Suppressor macrophage (primary cell): ENCODE results near the gene SPN.
"Not testable (repeated sequence)": the region's sequence is repeated elsewhere in the genome, so short reads cannot be mapped to it uniquely, and the experiment has no call there.

Experiments
- DNase-seq, 4 experiments: peaks; one replicate each; pipeline ENCODE4 v3.0.0-alpha.2; 2020 to 2022

The SPN gene

DNA sequence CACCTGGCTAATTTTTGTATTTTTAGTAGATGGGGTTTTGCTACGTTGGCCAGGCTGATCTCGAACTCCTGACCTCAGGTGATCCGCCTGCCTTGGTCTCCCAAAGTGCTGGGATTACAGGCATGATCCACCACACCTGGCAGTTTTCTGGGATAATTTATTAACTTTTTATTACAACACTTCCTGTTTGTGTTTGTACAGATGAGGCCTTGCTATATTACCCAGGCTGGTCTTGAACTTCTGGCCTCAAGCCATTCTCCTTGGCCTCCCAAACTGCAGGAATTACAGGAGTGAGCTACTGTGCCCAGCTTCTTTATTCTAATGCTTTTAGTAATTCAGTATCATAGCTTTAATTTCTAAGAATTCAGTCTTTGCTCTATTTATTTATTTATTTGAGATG lies 16.1 kb upstream of the SPN start:
- DNase-seq, result no peak

DNA sequence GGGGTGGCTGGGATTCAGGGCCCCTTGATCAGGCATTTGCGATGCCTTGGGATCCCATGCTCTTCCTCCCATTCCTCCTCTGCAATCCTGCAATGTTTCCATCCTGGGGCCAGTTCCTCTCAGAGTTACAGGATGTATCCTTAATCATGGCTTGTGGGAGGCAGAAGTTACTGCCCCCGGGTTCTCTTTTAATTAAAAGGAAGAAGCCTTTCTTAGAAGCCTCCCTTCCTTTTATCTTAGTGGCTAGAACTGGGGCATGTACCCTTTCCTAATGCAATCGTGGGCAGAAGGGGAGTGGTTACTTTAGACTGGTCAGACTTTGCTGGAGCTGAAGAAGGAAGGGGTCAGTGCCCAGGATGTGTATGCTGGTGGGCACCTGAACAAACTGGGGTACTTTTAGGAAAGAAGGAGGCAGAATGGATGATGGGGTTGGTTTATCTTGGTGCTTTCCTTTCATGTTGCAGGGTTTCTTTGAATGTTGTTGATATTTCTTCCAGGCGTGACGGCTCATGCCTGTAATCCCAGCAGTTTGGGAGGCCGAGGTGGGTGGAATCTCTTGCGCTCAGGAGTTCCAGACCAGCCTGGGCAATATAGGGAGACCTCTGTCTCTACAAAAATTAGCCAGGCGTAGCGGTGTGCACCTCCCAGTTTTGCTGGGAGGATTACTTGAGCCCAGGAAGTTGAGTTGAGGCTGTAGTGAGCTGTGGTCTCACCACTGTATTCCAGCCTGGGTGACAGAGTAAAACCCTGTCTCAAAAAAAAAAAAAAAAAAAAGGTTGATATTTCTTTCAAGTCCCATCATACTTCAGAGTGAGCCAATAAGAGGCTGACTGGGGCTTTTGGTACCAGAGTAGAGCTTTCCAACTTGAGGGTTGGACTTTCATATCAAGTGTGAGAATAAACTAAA lies 13.2 kb upstream of the SPN start:
- DNase-seq, result peak; percentile 67 to 89 (median 84)

DNA sequence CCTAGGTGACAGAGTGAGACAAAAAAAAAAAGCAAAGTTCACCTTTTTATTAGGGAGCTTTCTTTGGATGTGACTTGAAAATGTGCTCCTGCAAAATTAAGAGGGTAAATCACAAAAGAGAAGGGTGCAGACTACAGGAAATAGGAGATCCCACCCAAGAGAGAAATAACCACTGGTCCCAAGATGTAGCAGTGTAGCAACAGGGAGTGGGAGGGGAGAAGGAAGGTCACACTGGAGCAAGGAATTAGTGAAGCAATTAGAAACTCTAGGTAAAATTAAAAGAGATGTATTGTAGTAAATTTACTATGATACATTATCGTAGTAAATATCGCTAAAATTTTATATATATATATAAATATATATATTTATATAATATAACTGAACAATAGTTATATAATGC lies 12.3 kb upstream of the SPN start:
- DNase-seq, result peak in 3 of 4 experiments; percentile 54 to 63 (median 55)

DNA sequence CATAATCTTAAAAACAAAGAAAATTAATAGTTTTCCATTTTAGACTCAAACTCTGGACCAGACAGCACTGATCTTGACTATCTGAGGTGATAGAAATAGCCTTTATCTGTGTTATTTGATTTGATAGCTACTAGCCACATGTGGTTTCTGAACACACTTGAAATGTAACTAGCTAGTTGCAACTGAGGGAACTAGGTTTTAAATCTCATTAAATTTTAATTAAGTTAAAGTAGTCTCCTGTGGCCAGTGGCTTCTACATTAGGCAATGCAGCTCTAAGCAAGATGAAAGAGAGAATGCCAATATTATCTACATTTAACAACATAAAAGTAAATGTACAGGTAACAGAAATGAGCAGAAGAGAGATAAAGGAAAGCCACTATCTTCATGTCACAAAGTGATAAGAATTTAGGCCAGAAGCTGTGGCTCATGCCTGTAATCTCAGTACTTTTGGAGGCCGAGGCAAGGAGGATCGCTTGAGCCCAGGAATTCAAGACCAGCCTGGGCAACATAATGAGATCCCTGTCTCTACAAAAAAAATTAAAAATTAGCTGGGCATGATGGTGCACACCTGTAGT lies 11.2 kb upstream of the SPN start:
- no peak for DNase-seq

DNA sequence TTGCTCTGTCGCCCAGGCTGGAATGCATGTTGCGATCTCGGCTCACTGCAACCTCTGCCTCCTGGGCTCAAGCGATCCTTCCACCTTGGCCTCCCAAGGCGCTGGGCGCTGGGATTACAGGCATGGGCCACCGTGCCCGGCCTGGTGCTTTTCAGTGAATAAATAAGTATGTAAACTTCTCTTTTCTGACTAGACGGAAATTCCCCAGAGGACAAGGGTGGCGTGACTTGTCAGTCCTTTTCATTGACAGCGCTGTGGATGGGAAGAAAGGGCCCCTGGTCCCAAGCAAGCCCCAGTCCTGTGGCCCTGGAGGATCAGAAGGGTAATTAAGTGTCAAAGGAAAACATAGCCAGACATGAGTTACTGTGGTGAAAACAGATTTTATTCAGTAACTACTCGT lies 9.6 kb upstream of the SPN start:
- peak; percentile 83 to 90 (median 90) for DNase-seq

DNA sequence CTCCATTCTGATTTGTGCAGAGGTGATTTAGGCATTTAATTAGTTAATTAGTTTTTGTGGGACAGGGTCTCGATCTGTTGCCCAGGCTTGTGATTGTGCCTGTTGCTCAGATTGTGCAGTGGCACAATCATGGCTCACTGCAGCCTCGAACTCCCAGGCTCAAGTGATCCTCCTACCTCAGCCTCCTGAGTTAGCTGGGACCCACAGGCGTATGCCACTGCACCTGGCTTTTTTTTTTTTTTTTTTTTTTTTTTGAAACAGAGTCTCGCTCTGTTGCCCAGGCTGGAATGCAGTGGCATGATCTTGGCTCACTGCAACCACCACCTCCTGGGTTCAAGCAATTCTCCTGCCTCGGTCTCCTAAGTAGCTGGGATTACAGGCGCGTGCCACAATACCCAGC lies 9.2 kb upstream of the SPN start:
- DNase-seq, result not testable (repeated sequence)

DNA sequence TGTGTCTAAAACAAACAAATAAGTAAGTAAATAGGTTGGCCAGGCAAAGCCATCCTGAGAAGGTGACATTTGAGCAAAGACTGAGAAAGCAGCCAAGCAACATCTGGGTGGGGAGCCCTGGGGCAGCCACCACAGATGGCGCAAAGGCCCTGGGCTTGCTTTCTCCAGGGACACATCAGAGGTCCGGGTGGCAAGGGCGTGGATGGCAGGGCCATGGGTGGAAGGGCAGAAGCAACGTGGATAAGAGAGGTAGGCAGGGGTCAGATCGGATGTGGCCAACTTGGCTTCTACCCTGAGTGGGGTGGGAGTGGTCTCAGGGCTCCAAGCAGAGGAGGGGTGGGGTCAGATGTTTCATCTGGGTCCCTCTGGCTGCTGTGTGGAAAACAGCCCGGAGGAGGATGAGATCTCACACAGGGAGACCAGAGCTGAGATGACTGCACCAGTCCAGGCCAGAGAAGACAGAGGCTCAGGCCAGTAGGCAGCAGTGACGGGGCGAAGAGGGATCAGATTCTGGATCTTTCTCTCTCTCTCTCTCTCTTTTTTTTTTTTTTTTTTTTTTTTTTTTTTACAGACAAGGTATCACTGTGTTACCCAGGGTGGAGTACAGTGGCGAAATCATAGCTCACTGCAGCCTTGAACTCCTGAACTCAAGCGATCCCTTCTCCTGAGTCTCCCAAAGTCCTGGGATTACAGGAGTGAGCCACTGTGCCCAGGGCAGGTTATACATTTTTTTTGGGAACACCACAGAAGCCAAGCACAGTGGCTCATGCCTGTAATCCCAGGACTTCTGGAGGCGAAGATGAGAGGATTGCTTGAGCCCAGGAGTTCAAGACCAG lies 6.1 kb upstream of the SPN start:
- DNase-seq, result no peak

DNA sequence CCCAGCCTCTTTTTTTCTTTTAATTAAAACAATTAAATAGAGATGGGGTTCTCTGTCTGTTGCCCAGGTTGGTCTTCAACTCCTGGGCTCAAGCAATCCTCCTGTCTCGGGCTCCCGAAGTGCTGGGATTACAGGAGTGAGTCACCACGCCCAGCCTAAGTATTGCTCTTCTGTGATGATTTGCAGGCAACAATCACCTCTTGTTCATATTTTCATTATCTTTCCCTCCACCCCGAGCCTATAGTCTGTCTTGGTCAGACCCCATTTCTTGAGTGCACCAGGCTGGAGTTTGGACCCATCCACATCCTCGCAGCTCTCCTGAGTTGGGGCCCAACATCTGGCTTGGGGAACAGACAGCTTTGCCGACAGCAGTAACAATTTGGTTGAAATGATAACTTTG lies 4.3 kb upstream of the SPN start:
- DNase-seq, result no peak

DNA sequence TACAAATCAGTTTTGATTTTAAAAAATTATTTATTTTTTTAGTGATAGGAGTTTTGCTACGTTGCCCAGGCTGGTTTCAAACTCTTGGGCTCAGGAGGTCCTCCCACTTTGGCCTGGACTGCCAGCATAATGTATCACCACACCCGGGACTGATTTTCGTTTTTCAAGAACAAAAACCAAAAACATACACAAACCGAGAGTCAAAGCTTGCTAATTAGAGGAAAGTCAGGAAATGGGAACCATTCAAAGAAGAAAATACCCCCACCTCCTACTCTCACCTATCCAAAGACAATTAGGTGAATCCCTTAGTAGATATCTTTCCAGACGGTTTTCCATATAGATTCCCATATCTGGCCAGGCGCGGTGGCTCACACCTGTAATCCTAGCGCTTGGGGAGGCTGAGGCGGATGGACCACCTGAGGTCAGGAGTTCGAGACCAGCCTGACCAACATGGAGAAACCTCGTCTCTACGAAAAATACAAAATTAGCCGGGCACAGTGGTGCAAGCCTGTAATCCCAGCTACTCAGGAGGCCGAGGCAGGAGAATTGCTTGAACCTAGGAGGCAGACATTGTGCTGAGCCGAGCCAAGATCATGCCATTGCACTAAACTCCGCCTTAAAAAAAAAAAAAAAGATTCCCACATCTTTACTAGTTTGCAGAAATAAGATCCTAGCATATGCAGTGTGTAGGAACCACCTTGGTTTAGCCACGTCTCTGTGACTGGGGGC lies 883 bp upstream of the SPN start:
- DNase-seq, result no peak

DNA sequence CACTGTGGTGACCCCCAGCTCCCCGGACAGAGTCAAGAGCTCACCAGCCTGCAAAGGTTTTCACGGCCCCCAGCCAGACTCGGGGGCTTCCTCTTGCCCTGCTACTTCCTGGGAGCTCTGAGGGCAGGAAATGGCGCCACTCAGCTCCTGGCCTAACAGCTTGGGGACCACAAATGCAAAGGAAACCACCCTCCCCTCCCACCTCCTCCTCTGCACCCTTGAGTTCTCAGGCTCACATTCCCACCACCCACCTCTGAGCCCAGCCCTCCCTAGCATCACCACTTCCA lies 375 bp upstream of the SPN start:
- peak; percentile 57 to 82 (median 74) for DNase-seq

DNA sequence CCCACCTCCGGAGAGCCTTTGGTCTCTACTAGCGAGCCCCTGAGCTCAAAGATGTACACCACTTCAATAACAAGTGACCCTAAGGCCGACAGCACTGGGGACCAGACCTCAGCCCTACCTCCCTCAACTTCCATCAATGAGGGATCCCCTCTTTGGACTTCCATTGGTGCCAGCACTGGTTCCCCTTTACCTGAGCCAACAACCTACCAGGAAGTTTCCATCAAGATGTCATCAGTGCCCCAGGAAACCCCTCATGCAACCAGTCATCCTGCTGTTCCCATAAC lies 702 bp downstream of the SPN start:
- DNase-seq, result no peak

DNA sequence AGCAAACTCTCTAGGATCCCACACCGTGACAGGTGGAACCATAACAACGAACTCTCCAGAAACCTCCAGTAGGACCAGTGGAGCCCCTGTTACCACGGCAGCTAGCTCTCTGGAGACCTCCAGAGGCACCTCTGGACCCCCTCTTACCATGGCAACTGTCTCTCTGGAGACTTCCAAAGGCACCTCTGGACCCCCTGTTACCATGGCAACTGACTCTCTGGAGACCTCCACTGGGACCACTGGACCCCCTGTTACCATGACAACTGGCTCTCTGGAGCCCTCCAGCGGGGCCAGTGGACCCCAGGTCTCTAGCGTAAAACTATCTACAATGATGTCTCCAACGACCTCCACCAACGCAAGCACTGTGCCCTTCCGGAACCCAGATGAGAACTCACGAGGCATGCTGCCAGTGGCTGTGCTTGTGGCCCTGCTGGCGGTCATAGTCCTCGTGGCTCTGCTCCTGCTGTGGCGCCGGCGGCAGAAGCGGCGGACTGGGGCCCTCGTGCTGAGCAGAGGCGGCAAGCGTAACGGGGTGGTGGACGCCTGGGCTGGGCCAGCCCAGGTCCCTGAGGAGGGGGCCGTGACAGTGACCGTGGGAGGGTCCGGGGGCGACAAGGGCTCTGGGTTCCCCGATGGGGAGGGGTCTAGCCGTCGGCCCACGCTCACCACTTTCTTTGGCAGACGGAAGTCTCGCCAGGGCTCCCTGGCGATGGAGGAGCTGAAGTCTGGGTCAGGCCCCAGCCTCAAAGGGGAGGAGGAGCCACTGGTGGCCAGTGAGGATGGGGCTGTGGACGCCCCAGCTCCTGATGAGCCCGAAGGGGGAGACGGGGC lies 1.3 kb downstream of the SPN start:
- peak; percentile 82 to 89 (median 88) for DNase-seq

DNA sequence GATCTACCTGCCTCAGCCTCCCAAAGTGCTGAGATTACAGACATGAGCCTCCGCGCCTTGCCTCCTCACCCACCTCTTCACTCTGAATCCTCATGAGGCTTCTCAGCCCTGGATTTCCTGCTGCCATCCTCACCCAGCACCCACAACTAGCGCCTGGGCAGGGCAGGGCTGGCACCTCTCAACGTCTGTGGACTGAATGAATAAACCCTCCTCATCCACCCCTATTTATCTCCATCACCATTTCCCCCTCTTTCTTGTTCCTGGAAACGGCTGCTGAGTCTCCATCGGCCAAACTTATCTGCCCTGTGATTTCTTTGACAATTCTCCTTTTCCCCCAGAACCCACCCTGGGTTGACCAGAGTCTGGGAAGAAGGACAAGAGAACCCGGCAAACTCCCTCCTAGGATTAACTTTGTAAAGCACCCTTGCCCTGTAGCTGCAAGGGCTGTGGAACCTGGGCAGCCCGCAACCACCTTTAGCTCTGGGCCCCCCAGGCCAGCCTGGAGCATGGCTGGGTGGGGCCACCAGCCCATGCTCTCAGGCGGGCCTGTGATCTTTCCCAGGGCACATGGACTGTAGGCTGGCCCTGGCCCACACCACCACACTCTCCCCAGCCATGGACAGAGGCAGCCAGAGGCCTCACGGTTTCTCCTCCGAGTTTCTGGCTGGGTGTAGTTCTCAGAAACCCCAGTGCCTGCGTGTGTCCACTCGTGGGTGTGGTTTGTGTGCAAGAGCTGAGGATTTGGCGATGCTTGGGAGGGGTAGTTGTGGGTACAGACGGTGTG lies 2.4 kb downstream of the SPN start:
- peak in 3 of 4 experiments; percentile 43 to 48 (median 47) for DNase-seq

DNA sequence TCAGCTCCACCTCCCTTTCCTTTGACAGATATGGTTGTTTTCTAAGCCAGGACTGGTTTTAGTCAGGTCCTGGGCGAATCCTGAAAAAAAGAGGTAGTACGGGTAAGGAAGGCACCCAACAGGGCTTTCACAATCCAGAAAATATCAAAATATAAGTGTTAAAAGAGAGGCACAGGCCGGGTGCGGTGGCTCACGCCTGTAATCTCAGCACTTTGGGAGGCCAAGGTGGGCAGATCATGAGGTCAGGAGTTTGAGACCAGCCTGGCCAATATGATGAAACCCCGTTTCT lies 4.2 kb downstream of the SPN start:
- peak; percentile 50 to 73 (median 66) for DNase-seq

DNA sequence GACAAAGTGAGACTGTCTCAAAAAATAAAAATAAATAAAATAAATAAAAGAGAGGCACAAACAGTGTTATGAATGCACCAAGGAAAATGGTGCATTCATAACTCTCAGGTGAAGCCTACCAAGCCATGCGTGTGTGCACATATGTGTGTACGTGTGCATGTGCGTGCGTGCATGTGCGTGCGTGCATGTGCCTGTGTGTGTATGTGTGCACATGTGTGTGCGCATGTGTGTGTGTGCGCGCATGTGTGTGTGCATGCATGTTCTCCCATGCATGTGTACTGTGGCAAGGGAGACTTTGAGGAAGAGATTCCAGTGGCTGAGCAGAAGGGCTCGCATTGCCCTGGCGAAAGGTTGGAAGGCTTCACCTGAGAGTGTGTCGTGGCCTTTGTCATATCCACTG lies 4.7 kb downstream of the SPN start:
- no peak for DNase-seq

DNA sequence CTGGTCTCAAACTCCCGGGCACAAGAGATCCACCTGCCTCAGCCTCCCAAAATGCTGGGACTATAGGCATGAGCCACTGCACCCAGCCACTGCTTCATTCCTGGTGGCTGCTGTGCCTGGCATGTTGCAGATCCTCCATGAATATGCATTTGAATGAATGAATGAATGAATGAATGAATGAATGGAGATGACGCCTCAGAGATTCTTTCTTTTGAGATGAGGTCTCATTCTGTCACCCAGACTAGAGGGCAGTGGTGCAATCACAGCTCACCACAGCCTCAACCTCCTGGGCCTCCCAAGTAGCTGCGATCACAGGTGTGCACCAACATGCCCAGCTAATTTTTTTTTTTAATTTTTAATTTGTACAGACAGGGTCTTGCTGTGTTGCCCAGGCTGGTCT lies 5.2 kb downstream of the SPN start:
- DNase-seq, result no peak

DNA sequence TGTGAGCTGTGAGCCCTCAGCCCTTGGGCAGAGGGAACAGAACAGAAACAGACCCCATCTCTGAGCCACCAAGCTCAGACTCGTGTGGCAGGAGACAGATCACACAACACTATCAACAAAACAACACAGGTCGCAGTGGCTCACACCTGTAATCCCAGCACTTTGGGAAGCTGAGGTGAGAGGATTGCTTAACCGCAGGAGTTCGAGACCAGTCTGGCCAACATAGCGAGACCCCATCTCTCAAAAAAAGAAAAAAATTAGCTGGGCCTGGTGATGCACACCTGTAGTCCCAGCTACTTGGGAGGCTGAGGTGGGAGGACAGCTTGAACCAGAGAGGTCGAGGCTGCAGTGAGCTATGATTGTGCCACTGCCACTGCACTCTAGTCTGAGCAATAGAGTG lies 10.5 kb downstream of the SPN start:
- DNase-seq, result no peak

DNA sequence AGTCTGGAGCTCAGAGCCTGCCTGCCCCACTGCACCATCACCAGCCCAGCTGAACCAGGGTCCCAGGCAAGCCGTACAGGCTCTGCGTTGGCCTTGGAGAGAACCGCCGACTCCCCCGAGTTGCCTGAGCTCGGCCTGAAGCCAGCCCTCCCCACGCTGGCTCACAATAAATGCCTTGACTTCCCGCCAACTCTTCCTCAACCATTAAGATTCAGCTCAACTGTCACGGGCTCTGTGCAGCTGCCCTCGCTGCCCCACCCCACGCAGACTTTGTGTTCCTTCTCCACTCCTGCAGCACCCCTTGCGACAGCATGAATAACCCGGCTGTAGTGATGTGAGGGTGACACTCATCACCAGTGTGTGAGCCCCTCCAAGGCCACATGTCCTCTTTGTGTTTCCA lies 11.1 kb downstream of the SPN start:
- DNase-seq, result peak; percentile 77 to 91 (median 88)

DNA sequence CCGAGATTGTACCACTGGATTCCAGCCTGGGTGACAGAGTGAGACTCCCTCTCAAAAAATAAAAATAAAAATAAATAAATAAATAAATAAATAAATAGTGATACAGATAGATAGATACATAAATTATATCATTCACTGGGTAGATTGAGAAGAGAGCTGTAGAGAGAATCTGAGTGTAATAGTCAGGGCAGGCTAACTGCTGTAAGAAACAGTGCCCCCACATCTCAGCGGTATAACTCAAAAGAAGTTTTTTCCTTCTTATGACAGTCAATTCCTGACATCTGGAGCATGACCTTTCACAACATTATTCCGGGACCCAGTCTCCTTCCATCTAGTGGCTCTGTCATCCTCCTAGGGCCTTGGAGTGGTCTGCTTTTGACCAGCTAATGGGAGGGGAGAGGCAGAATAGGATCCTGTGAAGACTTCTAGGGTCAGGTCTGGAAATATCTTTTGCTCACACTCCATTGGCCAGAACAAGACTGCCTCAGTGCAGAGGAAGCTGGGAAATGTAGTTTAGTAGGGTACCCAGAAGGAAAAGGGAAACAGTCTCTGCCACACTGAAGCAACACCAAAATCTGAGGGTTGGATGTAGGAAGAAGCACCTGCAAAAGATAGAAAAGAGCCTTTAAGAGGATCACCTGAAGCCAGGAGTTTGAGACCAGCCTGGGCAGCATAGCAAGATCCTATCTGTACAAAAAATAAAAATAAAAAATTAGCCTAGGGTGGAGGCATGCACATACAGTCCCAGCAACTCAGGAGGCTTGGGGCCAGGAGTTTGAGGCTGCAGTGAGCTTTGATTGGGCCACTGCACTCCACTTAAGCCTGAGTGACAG lies 13.0 kb downstream of the SPN start:
- DNase-seq, result peak; percentile 59 to 80 (median 72)

DNA sequence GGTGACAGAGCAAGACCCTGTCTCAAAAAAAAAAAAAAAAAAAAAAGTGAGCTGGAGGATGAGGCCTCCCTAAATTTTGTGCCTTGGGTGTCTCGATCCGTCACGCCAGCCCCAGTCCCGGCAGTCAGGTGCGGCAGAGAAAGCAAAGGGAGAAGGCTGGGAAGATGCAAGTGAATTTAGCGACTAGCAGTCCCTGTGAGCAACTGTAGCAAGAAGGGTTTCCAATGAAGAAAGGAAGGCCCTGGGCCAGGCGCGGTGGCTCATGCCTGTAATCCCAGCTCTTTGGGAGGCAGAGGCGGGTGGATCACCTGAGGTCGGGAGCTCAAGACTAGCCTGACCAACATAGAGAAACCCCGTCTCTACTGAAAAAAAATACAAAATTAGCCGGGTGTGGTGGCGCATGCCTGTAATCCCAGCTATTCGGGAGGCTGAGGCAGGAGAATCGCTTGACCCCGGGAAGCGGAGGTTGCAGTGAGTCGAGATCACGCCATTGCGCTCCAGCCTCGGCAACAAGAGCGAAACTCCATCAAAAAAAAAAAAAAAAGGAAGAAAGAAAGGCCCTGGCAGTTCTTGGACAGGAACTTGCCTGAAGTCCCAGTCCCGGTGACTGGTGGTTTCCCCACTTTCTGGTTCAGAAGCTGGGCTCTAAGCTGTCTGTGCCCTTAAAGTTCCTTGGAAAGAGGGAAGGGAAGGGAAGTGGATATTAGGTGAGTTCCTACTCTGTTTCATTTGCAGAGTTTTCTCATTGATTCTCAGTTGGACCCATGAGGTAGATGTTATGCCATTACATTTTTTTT lies 14.1 kb downstream of the SPN start:
- DNase-seq, result peak; percentile 59 to 85 (median 80)
